Mucosa of rectum (tissue), 2 donors: ENCODE measurements around the gene TPMT.
"Not testable (repeated sequence)": the region's sequence is repeated elsewhere in the genome, so short reads cannot be mapped to it uniquely, and the experiment has no call there.

ENCODE experiments used
- H3K27ac ChIP-seq, 2 donors: one replicate each; pipeline ENCODE4 v1.7.0; 2013; ENCODE audit warnings: inconsistent platforms in 2 of 2, low read depth in 2 of 2, low read length in 2 of 2
- H3K27me3 ChIP-seq, 2 donors: one replicate each; pipeline ENCODE4 v1.7.0; 2013; ENCODE audit warnings: low read length in 2 of 2; ENCODE audit not compliant: control insufficient read depth in 2 of 2, insufficient read depth in 2 of 2
- H3K36me3 ChIP-seq, 2 donors: one replicate each; pipeline ENCODE4 v1.7.0; 2013; ENCODE audit warnings: low read length in 2 of 2; ENCODE audit not compliant: control insufficient read depth in 2 of 2, insufficient read depth in 2 of 2
- H3K4me1 ChIP-seq, 2 donors: one replicate each; pipeline ENCODE4 v1.7.0; 2013; ENCODE audit warnings: low read length in 2 of 2, mild to moderate bottlenecking in 1 of 2; ENCODE audit not compliant: control insufficient read depth in 2 of 2, insufficient read depth in 2 of 2
- H3K4me3 ChIP-seq, 2 donors: one replicate each; pipeline ENCODE4 v1.7.0; 2013; ENCODE audit warnings: low read length in 2 of 2
- H3K9ac ChIP-seq, 2 donors: one replicate each; pipeline ENCODE4 v1.7.0; 2013; ENCODE audit warnings: low read length in 2 of 2, low read depth in 1 of 2, mild to moderate bottlenecking in 1 of 2
- H3K9me3 ChIP-seq, 2 donors: one replicate each; pipeline ENCODE4 v1.7.0; 2013; ENCODE audit warnings: low read length in 2 of 2; ENCODE audit not compliant: control insufficient read depth in 2 of 2
- donor health status: healthy.
- donor health status: Normal muscosa, but diverticular disease.

TPMT gene

DNA sequence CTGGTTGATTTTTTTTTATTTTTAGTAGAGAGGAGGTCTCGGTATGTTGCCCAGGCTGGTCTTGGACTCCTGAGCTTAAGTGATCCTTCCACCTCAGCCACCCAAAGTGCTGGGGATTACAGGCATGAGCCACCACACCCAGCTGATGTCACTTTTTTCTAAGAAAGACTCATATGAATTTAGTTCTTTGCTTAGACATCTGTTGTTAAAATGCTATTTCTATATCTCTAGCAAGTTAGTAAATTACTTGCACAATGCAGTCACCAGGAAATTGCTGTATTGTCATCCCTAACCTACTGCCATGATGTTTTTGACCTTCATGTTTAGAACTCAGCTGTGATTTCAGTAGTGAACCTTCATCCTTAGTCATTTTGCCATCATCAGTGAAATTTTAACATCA lies 6.0 kb upstream of the TPMT start:
- Histone ChIP-seq H3K36me3 (peaks cover 19 to 32% of the 10 kb centered on the region in 2 donors), H3K27ac (peak overlapping the region in 1 of 2 donors; percentile 36), H3K9me3 (no peaks in the 10 kb centered on the region), H3K4me1 (peaks cover 0 to 6% of the 10 kb centered on the region in 2 donors), H3K27me3 (no peaks in the 10 kb centered on the region), H3K4me3 (no peak overlapping the region), H3K9ac (no peak overlapping the region)

DNA sequence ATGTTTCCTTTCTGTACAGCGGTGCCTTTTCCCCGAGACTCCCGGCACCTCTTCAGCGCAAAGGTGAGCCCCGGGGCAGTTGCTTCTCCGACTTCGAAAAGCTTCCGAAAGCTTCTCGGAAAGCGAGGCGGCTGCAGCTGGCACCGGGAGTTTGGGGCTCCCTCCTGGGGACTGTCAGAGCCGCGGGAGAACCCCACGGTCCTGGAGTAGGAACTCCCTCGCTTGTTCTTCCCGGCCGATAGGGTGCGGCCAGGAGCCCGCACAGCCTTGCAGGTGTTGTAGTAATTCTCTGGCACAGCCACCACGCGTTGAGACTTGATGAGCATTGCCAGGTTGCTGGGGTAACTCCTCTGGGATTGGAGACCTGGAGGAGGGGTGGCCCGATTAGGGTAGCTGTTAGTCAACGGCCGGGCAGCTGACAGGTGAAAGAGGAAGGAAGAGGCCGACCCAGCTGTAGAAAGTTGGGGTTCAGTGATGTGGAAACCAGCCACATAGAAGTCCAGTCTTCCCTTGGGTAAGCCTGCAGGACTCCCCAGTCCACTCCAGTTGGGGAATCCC lies 1.1 kb upstream of the TPMT start:
- H3K4me3 ChIP-seq = peak overlapping the region; percentile 87 to 95
- peaks cover 9 to 10% of the 10 kb centered on the region in 2 donors for H3K4me1 ChIP-seq
- peaks cover 4 to 6% of the 10 kb centered on the region in 2 donors for H3K36me3 ChIP-seq
- peak overlapping the region; percentile 93 to 96 for H3K9ac ChIP-seq
- no peaks in the 10 kb centered on the region for H3K9me3 ChIP-seq
- peak overlapping the region; percentile 92 to 97 for H3K27ac ChIP-seq
- H3K27me3 ChIP-seq = no peaks in the 10 kb centered on the region

DNA sequence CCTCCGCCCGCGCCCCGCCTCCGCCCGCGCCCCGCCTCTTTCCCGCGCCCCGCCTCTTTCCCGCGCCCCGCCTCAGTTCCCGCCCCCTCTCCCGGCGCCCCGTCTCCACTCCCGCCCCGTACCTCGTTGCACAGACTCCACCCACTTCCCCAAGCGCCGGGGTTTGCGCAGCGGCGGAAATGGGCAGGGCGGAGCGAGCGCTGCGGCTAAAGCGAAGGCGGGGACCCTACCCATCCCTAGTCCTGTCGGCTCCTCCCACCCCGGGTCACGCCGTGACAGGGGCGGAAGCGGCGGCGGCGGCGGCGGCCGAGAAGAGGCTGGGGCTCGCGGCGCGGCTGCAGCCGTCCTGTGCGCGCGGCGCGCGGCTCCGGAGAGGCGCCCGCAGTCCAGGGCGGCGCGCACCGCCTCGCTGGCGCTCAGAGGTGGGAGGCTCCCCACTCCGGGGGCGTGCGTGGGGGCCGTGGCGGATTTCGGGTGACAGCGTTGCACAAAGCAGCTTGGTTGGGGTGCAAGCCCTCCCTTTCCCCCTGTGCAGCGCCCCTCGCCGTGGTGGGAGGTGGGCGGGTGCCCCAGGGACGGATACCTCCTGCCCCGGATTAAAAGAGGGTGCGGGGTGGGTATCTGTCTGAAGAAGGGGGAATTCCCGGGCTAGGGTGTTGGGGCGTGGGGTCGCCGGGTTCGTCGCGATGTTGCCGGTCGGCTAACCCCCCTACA lies 430 bp upstream of the TPMT start, which contains the start of gene KDM1B:
Gene KDM1B, plus strand, starts transcription at position 273 of the 714 bp plus-strand sequence. CDS start 4,474 bp downstream, outside the sequence.
- H3K4me1 ChIP-seq = peaks cover 9 to 10% of the 10 kb centered on the region in 2 donors
- H3K9ac ChIP-seq = peak within 1 kb of the TSS; percentile 96 to 99

DNA sequence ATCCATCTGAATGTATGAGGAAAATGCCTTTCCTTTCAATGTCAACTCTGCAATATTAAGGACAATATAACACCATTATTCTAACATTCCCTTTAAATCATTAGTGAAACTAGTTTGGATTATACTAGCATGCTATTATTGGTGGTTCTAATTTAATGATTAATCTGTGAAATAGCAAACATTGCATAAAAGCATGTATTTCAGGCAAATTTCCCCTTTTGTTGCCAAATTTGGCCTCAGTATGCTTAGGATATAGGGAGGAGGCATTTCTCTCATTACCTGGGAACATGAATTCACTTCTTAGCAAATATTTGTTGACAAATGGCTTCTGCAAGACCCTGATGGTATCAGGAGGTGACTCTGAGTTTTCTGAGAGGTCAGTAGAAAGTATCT lies 1.6 kb downstream of the TPMT start:
- H3K9ac ChIP-seq = no peak overlapping the region
- peaks cover 9 to 17% of the 10 kb centered on the region in 2 donors for H3K4me1 ChIP-seq
- H3K27ac ChIP-seq = peak overlapping the region; percentile 10 to 19
- no peaks in the 10 kb centered on the region for H3K27me3 ChIP-seq
- no peaks in the 10 kb centered on the region for H3K9me3 ChIP-seq
- peak overlapping the region in 1 of 2 donors; percentile 98 for H3K4me3 ChIP-seq
- H3K36me3 ChIP-seq = peaks cover 0 to 5% of the 10 kb centered on the region in 2 donors

More for the DNA sequence above, 430 bp upstream of the TPMT start, which contains the start of gene KDM1B:
- Histone ChIP-seq H3K27me3 (no peaks in the 10 kb centered on the region), H3K9me3 (no peaks in the 10 kb centered on the region), H3K4me3 (peak within 1 kb of the TSS; percentile 95 to 98), H3K36me3 (peaks cover 4 to 5% of the 10 kb centered on the region in 2 donors), H3K27ac (peak within 1 kb of the TSS; percentile 92 to 97)

DNA sequence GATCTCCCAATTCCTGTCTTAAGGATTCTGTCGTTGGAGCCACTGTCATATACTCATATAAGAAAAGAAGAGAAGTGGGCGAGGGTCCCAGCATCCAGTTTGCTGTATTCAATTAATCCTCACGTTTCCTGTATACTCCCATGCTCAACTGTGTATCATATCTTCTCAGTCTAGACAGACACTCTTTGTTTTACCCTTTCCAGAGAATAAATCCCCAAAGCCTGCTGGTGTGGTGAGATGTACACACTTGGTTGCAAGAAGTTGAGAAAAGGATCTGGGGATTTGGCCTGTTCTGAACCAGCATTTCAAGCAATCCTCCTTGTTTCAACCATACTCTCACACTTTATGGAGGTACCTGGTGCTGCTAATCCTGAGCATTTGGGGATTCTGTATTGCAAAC lies 3.1 kb downstream of the TPMT start:
- peaks cover 11 to 24% of the 10 kb centered on the region in 2 donors for H3K4me1 ChIP-seq
- H3K36me3 ChIP-seq = peaks cover 0 to 5% of the 10 kb centered on the region in 2 donors
- H3K27me3 ChIP-seq = no peaks in the 10 kb centered on the region
- H3K9me3 ChIP-seq = no peaks in the 10 kb centered on the region
- no peak overlapping the region for H3K9ac ChIP-seq
- H3K27ac ChIP-seq = no peak overlapping the region
- H3K4me3 ChIP-seq = no peak overlapping the region

DNA sequence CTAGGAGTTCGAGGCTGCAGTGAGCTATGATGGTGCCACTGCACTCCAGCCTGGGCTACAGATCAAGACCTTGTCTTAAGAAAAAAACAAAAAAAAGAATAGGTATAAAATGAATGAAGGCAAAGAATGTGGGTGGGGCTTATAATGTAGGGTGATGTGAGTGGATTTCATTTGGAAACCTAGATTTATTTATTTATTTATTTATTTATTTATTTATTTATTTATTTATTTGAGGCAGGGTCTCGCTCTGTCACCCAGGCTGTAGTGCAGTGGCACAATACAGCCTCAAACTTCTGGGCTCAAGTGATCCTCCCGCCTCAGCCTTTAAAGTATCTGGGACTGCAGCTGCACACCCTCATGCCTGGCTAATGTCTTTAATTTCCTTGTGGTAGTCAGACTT lies 3.5 kb downstream of the TPMT start:
- not testable (repeated sequence) for H3K27ac ChIP-seq, H3K27me3 ChIP-seq, H3K9me3 ChIP-seq, H3K36me3 ChIP-seq, H3K9ac ChIP-seq, H3K4me3 ChIP-seq
- H3K4me1 ChIP-seq = peaks cover 11 to 25% of the 10 kb centered on the region in 2 donors

DNA sequence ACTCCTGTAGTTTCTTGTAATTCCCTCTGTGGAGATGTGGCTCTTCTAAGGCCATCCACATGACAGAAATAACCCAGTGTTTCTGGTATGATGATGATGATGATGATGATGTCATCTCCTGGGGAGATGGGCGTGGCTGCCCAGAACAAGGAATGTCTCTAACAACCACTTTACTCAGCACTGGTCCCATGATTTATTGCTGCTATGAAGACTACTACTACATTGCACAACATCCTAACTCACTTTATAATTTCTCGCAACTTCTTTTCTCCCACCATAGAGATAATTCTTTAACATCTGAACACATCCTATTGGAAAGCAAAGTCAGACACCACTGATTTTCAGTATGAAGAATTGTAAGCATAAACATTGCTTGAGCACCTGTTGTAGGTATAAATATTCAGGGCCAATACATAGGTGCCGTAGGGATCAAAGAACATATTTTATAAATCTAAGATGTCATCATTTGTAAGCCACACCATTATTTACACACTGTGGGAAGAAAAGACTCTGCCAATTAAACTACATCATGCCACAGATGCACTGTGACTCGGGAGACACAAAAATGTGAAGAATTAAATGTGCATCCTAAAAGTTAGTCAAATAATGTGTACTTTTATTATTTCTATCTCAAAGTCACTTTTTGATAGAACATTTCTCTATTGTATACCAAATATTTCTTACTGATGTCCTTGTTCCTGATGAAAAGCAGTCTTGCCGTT lies 6.4 kb downstream of the TPMT start:
- H3K4me1 ChIP-seq = peaks cover 3 to 18% of the 10 kb centered on the region in 2 donors
- no peaks in the 10 kb centered on the region for H3K27me3 ChIP-seq
- H3K27ac ChIP-seq = peak overlapping the region; percentile 54 to 56
- peaks cover 0 to 7% of the 10 kb centered on the region in 2 donors for H3K36me3 ChIP-seq
- H3K9me3 ChIP-seq = no peaks in the 10 kb centered on the region
- H3K9ac ChIP-seq = no peak overlapping the region
- no peak overlapping the region for H3K4me3 ChIP-seq

DNA sequence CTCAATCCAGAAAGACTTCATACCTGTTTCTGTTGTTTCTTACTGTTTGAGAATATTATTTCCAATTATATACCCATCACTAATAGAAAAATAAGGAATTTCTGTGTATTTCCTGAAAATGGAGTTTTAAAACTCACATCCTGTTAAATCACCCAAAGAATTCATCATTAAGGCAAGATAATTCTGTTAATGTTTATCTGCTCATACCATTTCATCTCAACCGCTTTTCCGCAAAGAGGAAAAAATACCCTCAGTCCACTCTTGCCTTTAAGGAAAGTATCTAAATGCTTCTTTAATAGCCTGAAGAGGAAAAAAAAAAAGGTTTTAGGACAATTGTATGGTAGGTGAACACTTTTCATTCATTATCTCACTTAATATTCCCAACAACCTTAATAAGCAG lies 7.3 kb downstream of the TPMT start:
- H3K27ac ChIP-seq = peak overlapping the region; percentile 56 to 62
- H3K9me3 ChIP-seq = no peaks in the 10 kb centered on the region
- H3K4me3 ChIP-seq = no peak overlapping the region
- no peak overlapping the region for H3K9ac ChIP-seq
- H3K27me3 ChIP-seq = no peaks in the 10 kb centered on the region
- H3K36me3 ChIP-seq = peaks cover 8 to 16% of the 10 kb centered on the region in 2 donors
- peaks cover 3 to 18% of the 10 kb centered on the region in 2 donors for H3K4me1 ChIP-seq

DNA sequence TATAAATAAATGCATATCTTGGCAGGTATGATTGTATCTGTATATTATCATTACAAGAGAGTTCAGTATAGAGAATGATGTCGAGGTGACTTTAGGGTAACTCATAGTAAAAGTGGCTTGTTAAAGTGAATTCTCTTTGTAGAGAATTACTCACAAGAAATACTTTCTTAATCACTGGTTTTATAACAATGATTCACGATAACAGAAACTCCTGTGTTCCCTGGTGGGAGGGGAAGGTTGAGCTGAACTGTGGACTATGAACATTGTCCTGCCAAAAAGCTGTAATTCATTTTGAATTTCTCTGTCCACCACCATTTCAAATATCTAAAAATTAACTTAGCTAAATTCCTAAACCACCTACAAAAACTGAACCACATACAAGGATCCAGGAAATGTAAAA lies 7.7 kb downstream of the TPMT start:
- Histone ChIP-seq H3K27me3 (no peaks in the 10 kb centered on the region), H3K4me3 (no peak overlapping the region), H3K27ac (peak overlapping the region; percentile 56 to 62), H3K4me1 (peaks cover 3 to 18% of the 10 kb centered on the region in 2 donors), H3K9me3 (no peaks in the 10 kb centered on the region), H3K36me3 (peaks cover 8 to 20% of the 10 kb centered on the region in 2 donors), H3K9ac (no peak overlapping the region)

DNA sequence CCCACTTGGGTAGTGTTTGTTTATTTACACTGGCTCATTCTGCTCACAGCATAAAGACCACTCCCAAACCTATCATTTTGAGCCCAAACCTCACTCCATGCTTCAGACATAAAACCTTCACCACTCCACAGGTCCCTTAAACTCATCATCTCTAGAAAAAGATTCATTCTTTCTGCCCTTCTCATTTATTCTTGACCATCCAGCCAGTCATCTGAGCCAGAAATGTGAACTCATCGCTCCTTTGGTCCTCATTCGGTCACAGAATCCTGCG lies 12.4 kb downstream of the TPMT start:
- no peaks in the 10 kb centered on the region for H3K27me3 ChIP-seq
- no peak overlapping the region for H3K4me3 ChIP-seq
- peaks cover 5 to 15% of the 10 kb centered on the region in 2 donors for H3K4me1 ChIP-seq
- H3K9me3 ChIP-seq = no peaks in the 10 kb centered on the region
- no peak overlapping the region for H3K9ac ChIP-seq
- H3K27ac ChIP-seq = no peak overlapping the region
- peaks cover 16 to 31% of the 10 kb centered on the region in 2 donors for H3K36me3 ChIP-seq
